Activated CD4-positive, alpha-beta T cell treated with anti-CD3 and anti-CD28 coated beads, Interleukin-2, amount 50 U/mL, for 4 hours (primary cell): ENCODE results near the gene FOSB.
"Not testable (repeated sequence)": the region's sequence is repeated elsewhere in the genome, so short reads cannot be mapped to it uniquely, and the experiment has no call there.

ENCODE experiments used
- DNase-seq, 2 experiments: peaks; one replicate each; pipeline ENCODE4 v3.0.0-alpha.2; 2020

The FOSB gene

DNA sequence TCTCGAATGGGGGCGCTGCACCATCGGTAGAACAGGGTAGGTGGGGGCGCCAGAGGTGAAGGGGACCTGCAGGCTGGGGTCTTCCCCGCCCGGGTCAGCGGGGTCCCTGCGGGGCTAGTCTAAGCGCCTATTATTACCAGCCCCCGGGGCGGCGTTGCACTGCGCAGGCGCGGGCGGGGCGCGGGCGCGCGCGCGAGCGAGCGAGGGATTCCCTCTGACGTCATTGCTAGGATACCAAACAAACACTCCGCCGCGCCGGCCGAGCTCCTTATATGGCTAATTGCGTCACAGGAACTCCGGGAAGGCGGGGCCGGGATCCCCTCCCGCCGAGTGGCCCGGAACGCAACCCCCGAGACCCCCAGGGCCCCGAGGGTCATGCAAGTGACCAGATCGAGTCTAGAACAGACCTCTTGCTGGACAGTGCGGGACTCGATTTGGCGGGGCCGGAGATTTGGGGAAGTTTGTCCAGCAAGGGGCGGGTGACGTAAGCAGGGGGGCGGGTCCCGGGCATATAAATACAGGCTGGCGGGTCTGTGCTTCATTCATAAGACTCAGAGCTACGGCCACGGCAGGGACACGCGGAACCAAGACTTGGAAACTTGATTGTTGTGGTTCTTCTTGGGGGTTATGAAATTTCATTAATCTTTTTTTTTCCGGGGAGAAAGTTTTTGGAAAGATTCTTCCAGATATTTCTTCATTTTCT, at the start of gene FOSB:
FOSB (plus strand) TSS at position 541 of the 703 bp plus-strand sequence. CDS start 591 bp downstream, outside the sequence.
- peak; percentile 91 to 93 for DNase-seq

DNA sequence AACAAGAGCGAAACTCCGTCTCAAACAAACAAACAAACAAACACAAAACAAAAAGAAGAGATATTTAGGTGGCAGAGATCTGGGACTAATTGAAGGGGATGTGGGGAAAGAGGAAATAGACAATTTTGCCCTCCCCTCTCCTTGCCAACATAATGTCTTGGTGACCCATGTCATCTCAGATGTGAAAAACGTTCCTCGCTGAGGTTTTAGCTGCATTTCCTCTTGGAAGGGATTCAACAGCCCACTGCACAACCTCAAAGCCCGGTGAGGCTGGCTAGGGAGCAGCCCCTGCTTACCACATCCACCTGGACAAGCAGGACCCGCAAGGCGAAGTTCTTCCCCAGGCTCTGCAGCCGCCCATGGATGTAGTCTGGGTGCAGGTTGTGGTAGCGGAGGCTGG, 49.0 kb upstream of the FOSB start:
- DNase-seq, result no peak

DNA sequence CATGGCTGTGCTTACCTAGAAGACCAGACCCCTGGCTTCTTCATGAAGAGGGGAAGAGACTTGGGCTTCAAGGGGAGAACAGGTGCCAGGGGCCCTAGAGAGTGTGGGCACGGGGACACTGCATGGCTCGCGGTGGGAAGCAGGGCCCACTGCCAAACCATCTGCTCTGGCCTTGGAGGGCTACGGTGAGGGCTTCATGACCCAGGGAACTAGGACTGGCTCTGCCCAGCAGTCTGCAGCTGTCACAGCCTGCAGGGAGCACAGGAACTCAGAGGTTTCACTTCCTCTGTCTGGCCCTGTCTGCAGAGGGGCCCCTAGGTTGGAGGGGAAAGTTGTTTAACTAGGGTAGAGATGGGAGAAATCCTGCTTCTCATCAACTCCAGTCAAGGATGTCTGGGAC, 48.4 kb upstream of the FOSB start:
- no peak for DNase-seq

DNA sequence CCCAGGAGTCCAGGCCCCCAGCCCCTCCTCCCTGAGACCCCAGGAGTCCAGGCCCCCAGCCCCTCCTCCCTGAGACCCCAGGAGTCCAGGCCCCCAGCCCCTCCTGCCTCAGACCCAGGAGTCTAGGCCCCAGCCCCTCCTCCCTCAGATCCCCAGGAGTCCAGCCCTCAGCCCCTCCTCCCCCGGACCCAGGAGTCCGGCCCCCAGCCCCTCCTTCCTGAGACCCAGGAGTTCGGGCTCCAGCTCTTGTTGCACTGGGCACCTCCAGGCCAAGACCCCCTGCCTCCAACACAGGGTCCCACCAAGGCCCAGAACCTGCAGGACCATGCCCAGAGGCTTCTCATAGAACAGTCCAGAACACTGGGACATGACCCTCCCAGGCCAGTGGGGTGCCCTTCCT, 47.9 kb upstream of the FOSB start:
- DNase-seq, result no peak

DNA sequence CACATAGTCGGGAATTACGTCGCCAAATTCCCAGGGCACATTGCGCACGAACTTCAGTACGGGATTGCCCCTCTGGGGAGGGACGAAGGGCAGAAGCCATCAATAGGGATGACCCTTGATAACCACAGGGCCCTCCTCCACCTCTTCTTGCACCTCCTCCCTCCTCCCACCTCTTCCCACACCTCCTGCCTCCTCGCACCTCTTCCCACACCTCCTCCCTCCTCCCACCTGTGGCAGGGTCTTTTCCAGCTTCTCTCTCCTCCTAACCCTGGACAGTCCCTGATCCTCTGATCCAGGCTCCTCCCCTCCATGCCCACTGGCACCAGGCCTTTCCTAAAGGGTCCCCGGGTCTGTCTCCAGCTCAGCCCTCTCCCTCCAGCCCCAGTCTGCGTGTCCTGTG, 47.4 kb upstream of the FOSB start:
- DNase-seq, result no peak

DNA sequence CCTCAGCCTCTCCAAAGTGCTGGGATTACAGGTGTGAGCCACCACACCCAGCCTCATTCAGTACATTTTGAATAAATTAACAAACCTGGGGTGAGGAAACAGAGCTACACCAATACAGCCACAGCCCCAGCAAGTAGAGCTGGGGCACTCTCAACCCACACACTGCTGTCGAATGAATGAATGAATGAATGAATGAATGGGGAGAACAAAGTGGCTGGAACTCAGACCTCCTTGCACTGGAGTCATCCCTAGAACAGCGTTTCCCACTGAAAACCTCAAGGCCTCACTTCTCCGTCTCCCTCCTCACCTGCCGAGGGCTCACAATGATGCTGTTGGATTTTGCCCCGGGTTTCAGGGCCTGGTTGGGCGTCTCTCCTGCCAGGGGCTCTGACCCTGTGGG, 46.9 kb upstream of the FOSB start:
- no peak for DNase-seq

DNA sequence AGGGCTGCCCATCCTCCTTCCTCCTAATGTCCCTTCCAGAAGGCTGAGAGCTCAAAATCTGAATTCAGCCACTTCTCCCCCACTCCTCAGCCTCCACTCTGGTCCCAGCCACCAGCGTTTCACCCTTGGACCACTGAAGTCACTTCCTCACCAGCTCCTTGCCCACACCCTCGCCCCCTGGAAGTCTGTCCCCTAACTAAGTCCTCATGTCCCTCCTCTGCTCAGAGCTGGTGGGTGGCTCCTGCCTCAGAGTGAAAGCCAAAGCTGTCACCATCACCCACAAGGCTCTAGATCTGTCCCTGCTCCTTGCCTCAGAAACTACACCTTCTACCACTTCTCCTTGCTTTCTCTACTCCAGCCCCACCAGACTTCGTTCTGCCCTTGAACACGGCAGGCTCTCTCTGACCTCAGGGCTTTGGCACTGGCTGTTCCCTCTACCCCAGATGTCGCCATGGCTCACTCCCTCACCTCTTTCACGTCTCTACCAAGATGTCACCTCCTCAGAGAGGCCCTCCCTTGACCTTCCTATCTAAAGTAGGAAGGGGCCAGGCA, 45.8 kb upstream of the FOSB start:
- no peak for DNase-seq

DNA sequence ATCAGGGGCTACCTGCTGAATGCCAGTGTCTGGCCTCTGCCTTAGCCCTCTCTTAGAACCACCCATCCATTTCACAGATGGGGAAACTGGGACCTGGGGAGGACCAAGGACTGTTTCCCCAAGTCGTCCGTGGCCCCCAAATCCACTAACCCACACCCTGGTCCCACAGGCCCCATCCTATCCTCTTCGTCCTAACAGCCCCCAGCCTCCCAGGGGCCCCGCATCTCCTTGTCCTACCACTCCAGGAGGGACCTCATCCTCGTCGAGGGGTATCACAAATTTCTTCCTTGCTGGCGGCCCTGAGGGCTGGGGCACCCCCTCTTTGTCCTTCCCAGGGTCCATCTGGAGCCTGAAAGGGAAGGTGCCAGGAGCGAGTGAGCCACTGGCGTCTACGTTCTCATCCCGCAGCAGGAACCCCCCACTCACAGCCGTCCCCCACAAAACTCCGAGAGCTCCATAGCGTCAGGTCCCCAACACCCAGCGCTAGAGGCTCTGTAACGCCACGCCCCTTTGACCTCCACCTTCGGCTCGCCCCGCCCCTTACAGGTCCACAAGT, 44.7 kb upstream of the FOSB start:
- DNase-seq, result peak; percentile 76 to 77

DNA sequence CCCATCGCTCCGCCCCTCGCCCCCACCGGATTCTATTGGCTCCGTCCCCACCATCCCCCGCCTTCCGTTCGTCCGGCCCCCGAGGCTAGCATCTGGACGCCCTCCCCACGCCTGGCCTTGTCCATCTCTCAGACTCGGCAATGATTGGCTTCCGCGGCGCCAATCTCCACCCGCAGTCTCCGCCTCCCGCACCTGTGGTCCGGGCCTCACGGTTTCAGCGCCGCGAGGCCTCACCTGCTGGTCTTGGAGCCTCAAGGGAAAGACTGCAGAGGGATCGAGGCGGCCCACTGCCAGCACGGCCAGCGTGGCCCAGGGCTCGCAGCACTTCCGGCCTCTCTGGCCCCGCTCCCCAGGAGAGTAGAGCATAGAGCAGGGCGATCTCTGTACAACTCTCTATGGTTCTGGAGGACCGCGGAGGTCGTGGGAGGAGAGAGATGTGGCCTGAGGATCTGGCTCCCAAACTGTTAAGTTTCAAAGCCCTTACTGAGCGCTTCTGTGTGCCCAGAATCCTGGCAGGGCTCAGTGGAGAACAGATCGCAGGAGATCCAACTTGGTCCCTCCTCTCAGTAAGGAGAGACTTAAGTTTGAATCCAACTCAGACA, 44.1 kb upstream of the FOSB start, which contains the start of gene ERCC1:
ERCC1 (minus strand) TSS at position 329 of the 602 bp plus-strand sequence. CDS start 543 bp downstream, outside the sequence.
- DNase-seq, result peak; percentile 41 to 45

DNA sequence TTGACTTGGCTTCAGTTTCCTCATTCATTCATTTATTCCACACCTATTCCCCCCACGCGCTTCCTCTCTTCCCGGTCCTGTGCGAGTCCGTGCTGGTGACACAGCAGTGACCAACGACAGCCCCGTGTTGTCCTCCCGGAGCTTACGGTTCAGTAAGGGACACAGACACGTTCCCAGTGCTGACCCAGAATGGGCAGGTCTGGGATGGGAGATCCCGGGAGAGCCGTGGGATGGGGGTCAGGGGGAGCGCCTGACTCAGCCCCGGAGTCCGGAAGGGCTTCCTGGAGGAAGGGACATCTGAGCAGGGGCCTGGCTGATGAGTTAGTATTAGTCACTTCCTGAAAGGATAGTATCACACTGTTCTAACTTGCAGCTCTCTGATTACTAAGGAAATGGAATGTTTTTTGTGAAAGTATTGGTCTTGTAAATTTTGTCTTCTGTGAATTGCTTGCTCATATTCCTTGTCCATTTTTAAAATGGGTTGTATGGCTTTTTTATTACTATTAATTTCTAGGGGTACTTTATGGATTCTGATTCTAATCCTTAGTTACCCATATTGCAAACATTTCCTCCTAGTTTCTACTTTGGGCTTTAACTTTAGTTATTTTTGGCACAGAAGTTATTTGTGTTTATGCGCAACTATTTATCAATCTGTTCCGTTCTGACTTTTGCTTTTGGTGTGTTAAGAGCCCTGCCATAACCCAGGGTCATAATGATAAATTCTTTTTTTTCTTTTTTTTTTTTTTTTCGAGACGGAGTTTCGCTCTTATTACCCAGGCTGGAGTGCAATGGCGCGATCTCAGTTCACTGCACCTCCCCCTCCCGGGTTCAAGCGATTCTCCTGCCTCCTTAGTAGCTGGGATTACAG, 43.4 kb upstream of the FOSB start:
- DNase-seq, result no peak

DNA sequence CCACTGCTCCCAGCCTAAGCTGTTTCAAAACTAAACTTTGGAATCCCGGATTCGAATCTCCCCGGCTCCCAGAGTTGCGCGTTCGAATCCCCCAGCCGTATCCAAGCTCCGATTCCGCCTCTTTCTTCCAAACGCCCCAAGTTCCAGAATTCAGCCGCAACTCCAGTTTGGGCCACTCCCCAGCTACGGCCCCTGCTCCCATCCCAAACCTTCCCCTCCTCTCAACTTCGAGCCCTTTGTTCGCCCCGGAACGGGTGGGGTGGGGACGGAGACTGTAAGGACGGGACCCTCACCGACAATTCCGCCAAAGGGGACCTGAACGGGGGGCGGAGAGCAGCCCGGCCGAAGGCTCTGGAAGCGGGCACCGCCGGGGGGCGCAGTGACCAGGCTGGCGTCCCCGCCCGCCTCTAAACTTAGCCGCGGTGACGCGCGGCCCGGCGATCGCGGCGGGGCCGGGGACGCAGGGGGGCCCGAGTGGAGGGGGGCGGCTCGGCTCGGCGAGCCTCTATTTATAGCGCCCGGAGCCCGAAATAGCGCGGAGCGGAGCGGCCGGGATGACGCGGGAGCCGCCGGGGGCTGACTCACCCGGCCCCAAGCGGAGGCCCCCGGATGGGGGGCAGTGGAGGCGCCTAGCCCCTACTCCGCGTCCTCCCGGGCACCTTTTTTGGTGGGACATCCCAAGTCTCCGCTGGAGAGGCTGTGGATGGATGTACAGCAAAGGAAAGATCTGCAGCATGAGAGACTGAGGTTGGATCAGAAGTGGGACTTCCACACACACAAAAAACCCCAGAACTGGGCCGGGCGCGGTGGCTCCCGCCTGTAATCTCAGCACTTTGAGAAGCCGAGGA, 39.2 kb upstream of the FOSB start:
- DNase-seq, result no peak

DNA sequence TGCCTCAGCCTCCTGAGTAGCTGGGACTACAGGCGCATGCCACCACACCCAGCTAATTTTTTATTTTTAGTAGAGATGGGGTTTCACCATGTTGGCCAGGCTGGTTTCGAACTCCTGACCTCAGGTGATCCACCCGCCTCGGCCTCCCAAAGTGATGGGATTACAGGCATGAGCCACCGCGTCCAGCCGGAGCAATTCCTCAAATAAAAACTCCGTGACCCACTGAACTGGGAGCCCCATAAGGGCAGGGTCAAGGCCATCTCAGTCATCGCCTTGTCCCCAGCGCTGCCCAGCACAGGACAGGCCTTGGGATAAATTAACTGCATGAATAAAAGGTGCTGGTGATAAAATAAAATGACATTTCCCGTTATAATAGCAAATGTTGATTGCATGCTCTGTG, 37.9 kb upstream of the FOSB start:
- DNase-seq, result not testable (repeated sequence)

DNA sequence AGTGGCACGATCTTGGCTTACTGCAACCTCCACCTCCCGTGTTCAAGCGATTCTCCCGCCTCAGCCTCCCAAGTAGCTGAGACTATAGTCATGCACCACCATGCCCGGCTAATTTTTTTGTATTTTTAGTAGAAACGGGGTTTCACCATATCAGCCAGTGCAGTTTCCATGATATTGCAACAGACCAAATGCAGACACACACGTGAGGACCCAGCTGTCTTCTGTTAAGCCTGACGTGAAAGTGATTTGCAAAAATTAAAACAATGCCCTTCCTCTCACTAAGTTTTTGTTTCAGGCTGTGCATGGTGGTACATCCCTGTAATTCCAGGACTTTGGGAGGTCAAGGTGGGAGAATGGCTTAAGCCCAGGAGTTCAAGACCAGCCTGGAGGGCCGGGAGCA, 36.8 kb upstream of the FOSB start:
- not testable (repeated sequence) for DNase-seq

DNA sequence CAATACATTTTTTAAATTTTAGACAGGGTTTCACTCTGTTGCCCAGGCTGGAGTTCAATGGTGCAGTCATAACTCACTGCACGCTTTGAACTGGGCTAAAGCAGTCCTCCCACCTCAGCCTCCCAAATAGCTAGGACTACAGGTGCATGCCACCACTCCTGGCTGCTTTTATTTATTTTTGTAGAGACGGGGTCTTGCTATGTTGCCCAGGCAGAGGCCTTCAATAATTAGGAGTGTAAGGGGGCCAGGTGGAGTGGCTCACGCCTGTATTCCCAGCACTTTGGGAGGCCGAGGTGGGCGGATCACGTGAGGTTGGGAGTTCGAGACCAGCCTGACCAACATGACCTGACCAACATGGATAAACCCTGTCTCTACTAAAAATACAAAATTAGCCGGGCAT, 35.3 kb upstream of the FOSB start:
- DNase-seq, result not testable (repeated sequence)

DNA sequence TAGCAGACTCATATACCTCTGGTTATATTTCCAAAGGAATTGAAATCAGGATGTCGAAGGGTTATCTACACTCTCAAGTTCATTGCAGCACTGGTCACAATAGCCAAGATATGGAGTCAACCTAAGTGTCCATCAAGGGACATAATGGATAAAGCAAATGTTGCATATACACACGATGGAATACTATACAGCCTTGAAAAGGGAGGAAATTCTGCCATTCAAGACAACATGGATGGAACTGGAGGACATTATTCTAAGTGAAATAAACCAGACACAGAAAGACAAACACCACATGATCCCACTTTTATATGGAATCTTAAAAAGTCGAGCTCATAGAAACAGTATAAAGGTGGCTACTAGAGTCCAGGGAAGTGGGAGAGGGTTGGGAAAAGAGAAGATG, 30.5 kb upstream of the FOSB start:
- DNase-seq, result no peak

DNA sequence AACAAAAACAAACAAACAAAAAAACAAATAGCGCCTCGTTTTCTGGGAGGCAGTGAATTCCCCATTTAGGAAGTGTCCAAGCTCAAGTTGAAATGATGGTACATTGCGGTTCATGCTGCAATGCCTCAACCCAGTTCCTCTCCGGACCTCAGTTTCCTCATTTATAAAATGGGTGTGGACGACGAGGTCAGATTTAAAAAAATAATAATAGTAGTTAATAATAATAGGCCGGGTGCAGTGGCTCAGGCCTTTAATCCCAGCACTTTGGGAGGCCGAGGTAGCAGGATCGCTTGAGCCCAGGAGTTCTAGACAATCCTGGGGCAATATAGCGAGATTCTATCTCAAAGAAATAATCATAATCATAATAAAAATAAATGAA, 28.6 kb upstream of the FOSB start:
- no peak for DNase-seq

DNA sequence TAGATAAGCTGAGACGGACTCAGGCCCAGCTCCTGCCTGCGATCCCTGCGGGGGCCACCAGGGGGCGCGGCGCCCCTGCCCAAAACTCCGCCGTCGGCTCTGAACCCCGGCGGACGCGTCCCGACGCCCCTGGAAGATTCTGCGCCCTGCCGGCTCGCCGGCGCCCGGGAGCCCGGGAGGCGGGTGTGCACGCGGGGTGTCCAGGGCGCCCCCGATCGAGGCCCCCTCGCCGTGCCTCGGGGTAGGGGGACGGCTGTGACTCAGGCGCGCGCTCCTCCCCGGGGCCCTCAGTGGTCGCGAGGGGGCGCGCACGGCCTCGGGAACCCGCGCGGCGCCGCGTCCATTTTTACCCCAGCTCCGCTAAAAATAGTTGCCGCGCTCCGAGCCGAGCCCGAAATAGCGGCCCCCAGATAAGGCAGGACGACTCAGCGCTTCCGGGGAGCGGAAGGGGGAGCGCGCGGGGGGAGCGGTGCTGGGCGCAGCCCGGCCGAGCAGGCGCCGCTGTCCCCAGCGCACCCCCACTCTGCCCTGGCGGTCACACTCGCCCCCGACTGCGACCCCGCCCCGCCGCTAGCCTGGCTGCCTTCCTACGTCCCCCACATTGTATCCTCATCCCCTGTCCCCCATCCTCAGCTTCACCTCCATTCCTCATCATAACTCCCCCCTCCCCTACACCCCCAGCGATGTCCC, 28.1 kb upstream of the FOSB start:
- peak; percentile 72 to 76 for DNase-seq

DNA sequence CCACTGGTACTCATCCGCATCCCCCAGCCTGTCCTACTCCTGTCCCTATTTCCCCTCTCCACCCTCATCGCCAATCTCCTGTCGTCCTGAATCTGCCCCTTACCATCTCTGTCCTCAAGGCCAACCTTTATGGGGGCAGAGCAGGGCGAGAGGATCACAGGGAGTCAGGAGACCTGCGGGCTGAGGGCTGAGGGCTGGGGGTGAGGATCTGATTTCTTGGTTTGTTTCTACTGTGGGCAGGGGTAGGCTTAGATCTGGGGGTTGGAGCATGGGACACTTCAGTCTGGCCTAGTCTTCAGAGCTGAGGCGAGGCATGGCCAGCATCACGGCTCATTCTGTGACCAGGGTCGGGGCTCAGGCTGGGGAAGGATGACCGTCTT, 27.5 kb upstream of the FOSB start:
- DNase-seq, result no peak

DNA sequence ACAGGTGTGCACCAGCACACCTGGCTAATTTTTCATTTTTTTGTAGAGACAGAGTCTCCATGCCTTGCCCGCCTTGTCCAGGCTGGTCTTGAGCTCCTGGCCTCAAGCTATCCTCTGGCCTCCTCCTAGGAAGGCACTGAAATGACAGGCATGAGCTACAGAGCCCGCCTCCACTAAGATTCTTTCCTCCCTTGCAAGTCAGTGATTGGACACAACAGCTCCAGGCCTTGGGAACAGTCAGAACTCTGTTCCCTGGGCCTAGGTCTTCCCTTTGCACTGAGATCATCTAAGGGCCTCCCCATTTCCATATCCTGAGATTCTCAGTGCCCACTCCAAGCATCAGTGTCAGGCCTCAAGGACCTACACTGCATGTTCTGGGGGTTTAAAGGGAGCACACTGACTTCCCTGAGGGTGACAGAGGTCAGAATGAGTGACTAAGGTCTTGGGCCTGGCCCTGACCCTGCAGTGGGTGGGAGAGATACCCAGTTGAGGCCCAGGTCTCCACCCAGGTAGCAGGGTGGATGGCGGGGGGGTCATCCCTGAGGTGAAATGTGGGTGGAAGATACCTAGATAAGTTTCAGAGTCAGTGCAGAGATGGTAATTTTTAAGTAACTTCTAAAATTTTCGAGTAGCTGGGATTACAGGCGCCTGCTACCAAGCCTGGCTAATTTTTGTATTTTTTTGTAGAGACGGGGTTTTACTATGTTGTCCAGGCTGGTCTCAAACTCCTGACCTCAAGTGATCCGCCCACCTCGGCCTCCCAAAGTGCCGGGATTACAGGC, 26.7 kb upstream of the FOSB start:
- no peak for DNase-seq

DNA sequence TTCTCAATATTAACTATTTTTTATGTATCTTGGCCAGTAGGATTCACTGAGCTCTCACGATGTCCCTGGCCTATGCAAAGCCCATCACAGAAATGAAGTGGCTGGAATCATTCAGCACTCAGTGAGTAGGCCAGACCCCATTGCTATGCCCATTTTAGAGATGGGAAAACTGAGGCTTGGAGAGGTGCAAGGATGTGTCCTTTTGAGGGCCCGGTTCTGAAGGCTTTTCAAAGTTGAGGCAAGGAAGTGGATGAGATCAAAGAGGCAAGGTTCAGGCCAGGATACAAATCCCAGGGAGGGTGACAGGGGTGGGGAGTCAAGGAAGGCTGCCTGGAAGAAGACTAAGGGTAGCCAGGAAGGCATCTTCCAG, 25.4 kb upstream of the FOSB start:
- no peak for DNase-seq
